Endothelial cell of umbilical vein (primary cell): ENCODE data around the gene S100A11. TPM values are rescaled to one million over a fixed set of nuclear protein-coding genes. Genes with fewer than 3 reads are reported as not detected.

Source experiments
- Bru-seq: library from RNA; stranded (reverse); fragments of 400-500 nt; gene quantifications from one replicate; lab custom pipeline; 2021; lab: Mats Ljungman, UMichigan
- BruChase-seq, 2 experiments: library from RNA; stranded (reverse); fragments of 400-500 nt; gene quantifications; one replicate each; lab custom pipeline; 2021; lab: Mats Ljungman, UMichigan
- BruUV-seq: library from RNA; stranded (reverse); fragments of 400-500 nt; replicated peaks from 2 replicates; lab custom pipeline; 2021; lab: Mats Ljungman, UMichigan
- CTCF ChIA-PET: fragments of 300-600, 350-600 bp; sonication (Branson Sonifier 250); formaldehyde crosslinking; loops from one replicate; lab custom pipeline; 2021; ENCODE audit warnings: antibody characterized with exemption, inconsistent platforms; lab: Charles Lee
- POLR2A ChIA-PET: fragments of 300-600, 350-600 bp; sonication (Branson Sonifier 250); formaldehyde crosslinking; loops from one replicate; lab custom pipeline; 2021; ENCODE audit warnings: antibody characterized with exemption, inconsistent platforms; lab: Charles Lee
- DNase-seq: peaks from one replicate; pipeline ENCODE4 v3.0.0-alpha.2; 2011; ENCODE audit warnings: low read depth, low spot score
- FAIRE-seq: peaks from 2 replicates; lab custom pipeline; 2011; peaks lifted over from hg19 to GRCh38; lab: Jason Lieb, UNC
- H2AFZ ChIP-seq: 2 replicates; pipeline ENCODE4 v1.6.0; 2012; ENCODE audit warnings: low read depth, low read length, control low read depth, inconsistent platforms
- H3K27ac ChIP-seq: 2 replicates; pipeline ENCODE4 v1.5.1; 2011; ENCODE audit warnings: low read depth, mild to moderate bottlenecking, control low read depth, low read length, moderate library complexity; ENCODE audit not compliant: insufficient read depth
- H3K27me3 ChIP-seq, 2 experiments: 2 replicates each; pipeline versions ENCODE4 v1.6.0 to v1.6.1; 2011; ENCODE audit warnings: low read length in 2 of 2, mixed read lengths in 1 of 2; ENCODE audit not compliant: control insufficient read depth in 2 of 2, insufficient read depth in 2 of 2
- H3K36me3 ChIP-seq, 2 experiments: 2 replicates in 1 of 2; 3 replicates in 1 of 2; pipeline ENCODE4 v1.5.1; 2011; ENCODE audit warnings: low read length in 2 of 2, mild to moderate bottlenecking in 1 of 2, moderate library complexity in 1 of 2; ENCODE audit not compliant: control insufficient read depth in 2 of 2, insufficient read depth in 2 of 2; ENCODE audit errors: extremely low read depth in 1 of 2
- H3K4me1 ChIP-seq: 3 replicates; pipeline ENCODE4 v1.5.1; 2011; ENCODE audit warnings: mild to moderate bottlenecking, low read length; ENCODE audit not compliant: control insufficient read depth, insufficient read depth; ENCODE audit errors: extremely low read depth
- H3K4me2 ChIP-seq: 2 replicates; pipeline ENCODE4 v1.6.1; 2011; ENCODE audit warnings: low read length, control low read depth, mixed read lengths; ENCODE audit not compliant: insufficient read depth
- H3K4me3 ChIP-seq, 3 experiments: fragments of 200-600 bp in 1 of 3; sonication (generic), shearing (Covaris generic) in 1 of 3; replicated peaks in 1 of 3; 2 replicates each; pipeline ENCODE4 v1.5.1; 2011 to 2016; ENCODE audit warnings: control low read depth in 3 of 3, low read length in 3 of 3, mild to moderate bottlenecking in 2 of 3, inconsistent platforms in 1 of 3, low read depth in 1 of 3, moderate library complexity in 1 of 3; ENCODE audit not compliant: insufficient read depth in 1 of 3
- H3K79me2 ChIP-seq: 2 replicates; pipeline ENCODE4 v1.6.0; 2012; ENCODE audit warnings: low read length, inconsistent platforms; ENCODE audit not compliant: control insufficient read depth, insufficient read depth
- H3K9ac ChIP-seq: replicated peaks from 2 replicates; pipeline ENCODE3; 2011; ENCODE audit warnings: low read length, control low read depth; ENCODE audit not compliant: insufficient read depth; ENCODE audit errors: extremely low read depth
- H3K9me1 ChIP-seq: replicated peaks from 3 replicates; pipeline ENCODE4 v1.6.0; 2011; ENCODE audit warnings: mild to moderate bottlenecking, low read length; ENCODE audit not compliant: control insufficient read depth, insufficient read depth; ENCODE audit errors: extremely low read depth
- H3K9me3 ChIP-seq: replicated peaks from 2 replicates; pipeline ENCODE4 v1.5.1; 2012; ENCODE audit warnings: low read length, inconsistent platforms; ENCODE audit not compliant: control insufficient read depth, insufficient read depth
- H4K20me1 ChIP-seq: replicated peaks from 2 replicates; pipeline ENCODE3; 2011; ENCODE audit warnings: mild to moderate bottlenecking, low read length; ENCODE audit not compliant: control insufficient read depth, insufficient read depth; ENCODE audit errors: extremely low read depth
- EZH2 ChIP-seq: IDR thresholded peaks from 2 replicates; pipeline ENCODE4 v1.6.1; 2012; ENCODE audit warnings: borderline replicate concordance, low read depth, mild to moderate bottlenecking, moderate library complexity, low read length, inconsistent platforms; ENCODE audit not compliant: severe bottlenecking
- FOS ChIP-seq: IDR thresholded peaks from 2 replicates; pipeline ENCODE4 v1.6.1; 2011; ENCODE audit warnings: mild to moderate bottlenecking, low read length, moderate library complexity, borderline replicate concordance; ENCODE audit not compliant: insufficient read depth
- GATA2 ChIP-seq: IDR thresholded peaks from 2 replicates; pipeline ENCODE4 v1.7.0; 2011; ENCODE audit warnings: low read depth, mild to moderate bottlenecking, moderate library complexity, mixed read lengths, low read length; ENCODE audit not compliant: insufficient read length, insufficient read depth
- JUN ChIP-seq: IDR thresholded peaks from 2 replicates; pipeline ENCODE4 v1.6.1; 2011; ENCODE audit warnings: borderline replicate concordance, low read depth; ENCODE audit not compliant: insufficient read length, insufficient read depth
- MYC ChIP-seq: IDR thresholded peaks from one replicate; pipeline ENCODE4 v1.6.1; 2011; ENCODE audit warnings: mild to moderate bottlenecking, low read depth, low read length
- POLR2A ChIP-seq: IDR thresholded peaks from 2 replicates; pipeline ENCODE4 v1.6.1; 2012; ENCODE audit warnings: low read depth, mild to moderate bottlenecking, control low read depth, low read length
- POLR2AphosphoS5 ChIP-seq: IDR thresholded peaks from 2 replicates; pipeline ENCODE4 v1.6.1; 2012; ENCODE audit warnings: low read depth, mild to moderate bottlenecking, control low read depth, low read length, moderate library complexity; ENCODE audit not compliant: insufficient read depth
- dilution Hi-C: fragments of 300-500 bp; cut with MboI; formaldehyde crosslinking; loops from one replicate; pipeline ENCODE4 v1.15.0; 2019; ENCODE audit warnings: low sequenced_read_pairs; ENCODE audit not compliant: extremely low pct_ligation_motif_present
- intact Hi-C: fragments of 100-400 bp; cut with micrococcal nuclease; formaldehyde crosslinking; loops from one replicate; pipeline ENCODE4 v1.10.0; 2022
- long read RNA-seq: library from polyadenylated mRNA; stranded (forward); transcript quantifications from one replicate; pipeline ENCODE4 v2.0.0, GENCODE V29; 2021
- polyA minus RNA-seq, 3 experiments: library from RNA; depleted of rRNA, polyadenylated mRNA; stranded (reverse); fragments of >200 nt; gene quantifications; 1 replicate in 1 of 3; 2 replicates in 2 of 3; pipeline ENCODE4 v1.2.3, GENCODE V29; 2011
- polyA plus RNA-seq, 4 experiments: library from polyadenylated mRNA; depleted of rRNA in 3 of 4; stranded (reverse) in 3 of 4; unstranded in 1 of 4; fragments of >200 nt; gene quantifications; 2 replicates each; pipeline versions ENCODE4 v1.2.1 to v1.2.3, GENCODE V29; 2011 to 2012; ENCODE audit warnings: missing spikeins in 1 of 4
- total RNA-seq: library from RNA; stranded (reverse); gene quantifications from 2 replicates; pipeline ENCODE4 v1.2.3, GENCODE V29; 2021
- TF ChIP-seq, protein P1 (sequence below): IDR thresholded peaks from 2 replicates; pipeline ENCODE4 v1.6.1; 2011; ENCODE audit not compliant: insufficient read depth, insufficient read length
- TF ChIP-seq, protein P2 (sequence below), 2 donors: IDR thresholded peaks; 1 replicate in 1 of 2; 2 replicates in 1 of 2; pipeline ENCODE4 v1.5.1; 2011; ENCODE audit warnings: low read length in 2 of 2, mild to moderate bottlenecking in 2 of 2, moderate library complexity in 2 of 2, control low read depth in 1 of 2, inconsistent platforms in 1 of 2, low read depth in 1 of 2; ENCODE audit not compliant: insufficient read depth in 1 of 2; ENCODE audit errors: extremely low read depth in 1 of 2

The S100A11 gene
- total RNA-seq, result 461 and 505 TPM in 2 replicates
- 497 and 528 TPM in 2 replicates for polyA plus RNA-seq
- 799 and 821 TPM in 2 replicates for polyA plus RNA-seq (2011; cell fraction: cytosol; rRNA removed)
- 130 and 166 TPM in 2 replicates for polyA plus RNA-seq (2011; cell fraction: nucleus; rRNA removed)
- polyA plus RNA-seq (2012), result 960 and 1,130 TPM in 2 replicates
- 406 and 450 TPM in 2 replicates for polyA minus RNA-seq
- polyA minus RNA-seq (2011; cell fraction: cytosol; rRNA and poly(A)+ RNA removed), result 591 TPM
- polyA minus RNA-seq (2011; cell fraction: nucleus; rRNA and poly(A)+ RNA removed), result 70.9 and 71.2 TPM in 2 replicates
- percentile 97 among the genes with signal in this experiment for Bru-seq, nascent RNA
- BruChase-seq, experiment 1, labeled RNA remaining after a 6-hour chase, result percentile 98 among the genes with signal in this experiment
- percentile 95 among the genes with signal in this experiment for BruChase-seq, experiment 2, labeled RNA remaining after a 2-hour chase
- long read RNA-seq, transcript S100A11-201 (3 exons, 594 nt), result major isoform, 1,992 of 2,004 reads
- long read RNA-seq, partial matches to known transcripts, result 11 of 2,004 reads
- long read RNA-seq, other reads (novel, unspliced or antisense), result 1 of 2,004 reads

DNA sequence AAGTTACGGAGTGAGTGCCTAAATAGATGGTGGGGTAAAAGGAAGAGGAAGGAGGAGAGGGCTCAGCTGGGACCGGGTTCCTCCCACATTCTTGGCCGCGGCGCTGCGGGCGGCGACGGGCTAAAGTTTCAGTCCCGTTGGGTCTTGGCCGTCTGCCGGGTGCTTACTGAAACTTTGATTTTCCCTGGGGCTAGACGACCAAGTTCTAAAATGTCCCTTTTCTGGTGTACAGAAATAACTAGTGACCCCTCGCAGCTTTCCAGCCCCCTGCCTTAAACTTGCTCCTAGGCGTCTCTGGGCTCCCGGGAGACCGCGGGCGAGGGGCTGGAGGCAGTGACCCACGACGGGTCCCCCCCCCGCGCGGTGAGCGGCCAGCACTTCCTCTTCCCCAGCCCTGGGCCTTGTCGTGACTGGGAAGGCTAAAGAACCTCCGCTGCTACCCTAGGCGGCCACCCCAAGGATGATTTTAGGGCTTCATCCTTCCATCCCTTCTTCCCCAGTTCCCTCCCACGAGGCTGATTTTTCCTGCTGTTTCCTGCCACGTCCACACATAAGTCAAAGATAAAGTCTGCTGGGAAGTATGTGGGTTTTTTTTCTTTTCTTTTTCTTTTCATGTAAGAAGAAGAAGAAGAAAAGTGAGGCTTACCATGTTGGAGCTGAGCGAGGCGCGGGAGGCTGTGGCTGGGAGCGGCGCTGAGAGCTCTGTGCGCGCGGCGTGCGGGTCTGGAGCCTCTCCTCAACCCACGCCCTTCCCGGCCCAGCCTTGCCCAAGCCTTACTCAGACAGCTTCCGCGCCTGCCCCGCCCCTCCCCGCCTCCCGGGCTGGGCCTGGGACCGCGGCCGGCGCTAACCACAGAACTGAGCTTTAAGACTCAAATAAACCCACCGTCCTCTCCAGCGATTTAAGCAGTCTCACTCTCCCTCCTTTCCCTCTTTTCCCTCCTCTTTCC lies at the start of gene S100A11:
S100A11 (minus strand) TSS at position 738 of the 950 bp plus-strand sequence; CDS start at position 649, 89 bp downstream.
- FAIRE-seq (peak; percentile 92), DNase-seq (peak; percentile 73)
- ChIA-PET POLR2A (interaction anchor here (0.6 kb wide), 1 partner anchor 424 kb away, joined by 5 read pairs; no protein-coding TSS in a partner anchor), CTCF (interaction anchor here (0.8 to 2.0 kb wide), 9 partner anchors 10 to 422 kb away, joined by 3 to 8 read pairs (median 3); no protein-coding TSS in a partner anchor)
- no peaks in the 10 kb centered on the region for H4K20me1 ChIP-seq
- peak within 1 kb of the TSS; percentile 92 for H3K4me2 ChIP-seq
- no peaks in the 10 kb centered on the region for H3K9me3 ChIP-seq
- TF ChIP-seq FOS (no peak), JUN (no peak), EZH2 (no peak), POLR2AphosphoS5 (peak; percentile 92), POLR2A (peak; percentile 96), GATA2 (peak; percentile 8), MYC (peak; percentile 27)
- TF ChIP-seq, protein P1, sequence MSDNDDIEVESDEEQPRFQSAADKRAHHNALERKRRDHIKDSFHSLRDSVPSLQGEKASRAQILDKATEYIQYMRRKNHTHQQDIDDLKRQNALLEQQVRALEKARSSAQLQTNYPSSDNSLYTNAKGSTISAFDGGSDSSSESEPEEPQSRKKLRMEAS, result no peak
- TF ChIP-seq, protein P2, sequence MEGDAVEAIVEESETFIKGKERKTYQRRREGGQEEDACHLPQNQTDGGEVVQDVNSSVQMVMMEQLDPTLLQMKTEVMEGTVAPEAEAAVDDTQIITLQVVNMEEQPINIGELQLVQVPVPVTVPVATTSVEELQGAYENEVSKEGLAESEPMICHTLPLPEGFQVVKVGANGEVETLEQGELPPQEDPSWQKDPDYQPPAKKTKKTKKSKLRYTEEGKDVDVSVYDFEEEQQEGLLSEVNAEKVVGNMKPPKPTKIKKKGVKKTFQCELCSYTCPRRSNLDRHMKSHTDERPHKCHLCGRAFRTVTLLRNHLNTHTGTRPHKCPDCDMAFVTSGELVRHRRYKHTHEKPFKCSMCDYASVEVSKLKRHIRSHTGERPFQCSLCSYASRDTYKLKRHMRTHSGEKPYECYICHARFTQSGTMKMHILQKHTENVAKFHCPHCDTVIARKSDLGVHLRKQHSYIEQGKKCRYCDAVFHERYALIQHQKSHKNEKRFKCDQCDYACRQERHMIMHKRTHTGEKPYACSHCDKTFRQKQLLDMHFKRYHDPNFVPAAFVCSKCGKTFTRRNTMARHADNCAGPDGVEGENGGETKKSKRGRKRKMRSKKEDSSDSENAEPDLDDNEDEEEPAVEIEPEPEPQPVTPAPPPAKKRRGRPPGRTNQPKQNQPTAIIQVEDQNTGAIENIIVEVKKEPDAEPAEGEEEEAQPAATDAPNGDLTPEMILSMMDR (IDR thresholded peaks at IDR 0.05; ENCODE audit: extremely low read depth in 1 of 2, insufficient read depth in 1 of 2, low read depth in 1 of 2, low read length in 2 of 2), result no peak
- peak within 1 kb of the TSS; percentile 81 for H3K27ac ChIP-seq
- peaks cover 21% of the 10 kb centered on the region for H3K4me1 ChIP-seq
- H2AFZ ChIP-seq, result peak within 1 kb of the TSS; percentile 71
- peak within 1 kb of the TSS; percentile 55 to 99 (median 98) for H3K4me3 ChIP-seq
- dilution Hi-C loops, result no loop called here
- peaks cover 34% of the 10 kb centered on the region for H3K79me2 ChIP-seq
- H3K9ac ChIP-seq, result peak within 1 kb of the TSS; percentile 97
- peaks cover 10 to 12% of the 10 kb centered on the region in 2 experiments for H3K36me3 ChIP-seq
- BruUV-seq, result TSS peak; percentile 51
- intact Hi-C loops, result no loop called here
- H3K27me3 ChIP-seq, result peaks cover 23 to 26% of the 10 kb centered on the region in 2 experiments
- no peaks in the 10 kb centered on the region for H3K9me1 ChIP-seq
